Astrocyte (in vitro differentiated cells and primary cell): ENCODE results near the gene HSPA1A. TPM values are rescaled to one million over a fixed set of nuclear protein-coding genes. Genes with fewer than 3 reads are reported as not detected.

Experiments
- DNase-seq: peaks from one replicate; pipeline ENCODE4 v3.0.0-alpha.2; 2010; ENCODE audit warnings: low read depth
- FAIRE-seq: peaks from 2 replicates; lab custom pipeline; 2011; peaks lifted over from hg19 to GRCh38; lab: Jason Lieb, UNC
- H2AFZ ChIP-seq: 2 replicates; pipeline ENCODE4 v1.6.0; 2012; ENCODE audit warnings: low read depth, low read length, inconsistent platforms
- H3K27ac ChIP-seq: 2 replicates; pipeline ENCODE4 v1.5.1; 2011; ENCODE audit warnings: low read depth, low read length, inconsistent platforms
- H3K27me3 ChIP-seq: 2 replicates; pipeline ENCODE4 v1.6.0; 2011; ENCODE audit warnings: low read length, inconsistent platforms; ENCODE audit not compliant: insufficient read depth
- H3K36me3 ChIP-seq: 2 replicates; pipeline ENCODE4 v1.5.1; 2011; ENCODE audit warnings: low read length, inconsistent platforms; ENCODE audit not compliant: insufficient read depth
- H3K4me1 ChIP-seq: 2 replicates; pipeline ENCODE4 v1.5.1; 2011; ENCODE audit warnings: low read length, inconsistent platforms; ENCODE audit not compliant: insufficient read depth
- H3K4me2 ChIP-seq: 2 replicates; pipeline ENCODE4 v1.6.0; 2012; ENCODE audit warnings: low read length, inconsistent platforms
- H3K4me3 ChIP-seq: 2 replicates; pipeline ENCODE4 v1.5.1; 2011; ENCODE audit warnings: low read depth, mild to moderate bottlenecking, low read length, inconsistent platforms; ENCODE audit not compliant: insufficient read depth
- H3K79me2 ChIP-seq: 2 replicates; pipeline ENCODE4 v1.6.0; 2012; ENCODE audit warnings: mild to moderate bottlenecking, low read length, inconsistent platforms; ENCODE audit not compliant: insufficient read depth
- H3K9ac ChIP-seq: 2 replicates; pipeline ENCODE4 v1.6.0; 2012; ENCODE audit warnings: mild to moderate bottlenecking, low read length, inconsistent platforms
- H3K9me3 ChIP-seq: 2 replicates; pipeline ENCODE4 v1.5.1; 2012; ENCODE audit warnings: low read depth, mild to moderate bottlenecking, low read length, inconsistent platforms; ENCODE audit not compliant: insufficient read depth
- H4K20me1 ChIP-seq: 2 replicates; pipeline ENCODE4 v1.6.0; 2012; ENCODE audit warnings: low read length, inconsistent platforms; ENCODE audit not compliant: insufficient read depth
- H3K27ac Mint-ChIP-seq: one replicate; pipeline ENCODE4 v1.8.0; 2021; ENCODE audit warnings: mild to moderate bottlenecking, mixed read lengths; ENCODE audit not compliant: unreplicated experiment
- H3K27me3 Mint-ChIP-seq: one replicate; pipeline ENCODE4 v1.8.0; 2021; ENCODE audit warnings: low read depth, mixed read lengths; ENCODE audit not compliant: unreplicated experiment
- H3K36me3 Mint-ChIP-seq: one replicate; pipeline ENCODE4 v1.8.0; 2021; ENCODE audit warnings: low read depth, mixed read lengths; ENCODE audit not compliant: unreplicated experiment
- H3K4me1 Mint-ChIP-seq: one replicate; pipeline ENCODE4 v1.8.0; 2021; ENCODE audit warnings: low read depth, mixed read lengths; ENCODE audit not compliant: unreplicated experiment
- H3K4me3 Mint-ChIP-seq: one replicate; pipeline ENCODE4 v1.8.0; 2021; ENCODE audit warnings: mild to moderate bottlenecking, moderate library complexity, mixed read lengths; ENCODE audit not compliant: unreplicated experiment
- H3K9me3 Mint-ChIP-seq: one replicate; pipeline ENCODE4 v1.8.0; 2021; ENCODE audit warnings: mild to moderate bottlenecking, mixed read lengths; ENCODE audit not compliant: unreplicated experiment
- EZH2 ChIP-seq: IDR thresholded peaks from 2 replicates; pipeline ENCODE4 v1.6.1; 2012; ENCODE audit warnings: mild to moderate bottlenecking, low read length, inconsistent platforms; ENCODE audit not compliant: insufficient read depth
- total RNA-seq: library from RNA; stranded (reverse); gene quantifications from 2 replicates; pipeline ENCODE4 v1.2.1, GENCODE V29; 2021
- TF ChIP-seq, protein P1 (sequence below): IDR thresholded peaks from 2 replicates; pipeline ENCODE4 v1.5.1; 2011; ENCODE audit warnings: low read depth, mild to moderate bottlenecking, inconsistent platforms, low read length, moderate library complexity; ENCODE audit not compliant: insufficient read depth

HSPA1A gene
- total RNA-seq, 1 donor from 2014 or later, result 52.7 TPM

DNA sequence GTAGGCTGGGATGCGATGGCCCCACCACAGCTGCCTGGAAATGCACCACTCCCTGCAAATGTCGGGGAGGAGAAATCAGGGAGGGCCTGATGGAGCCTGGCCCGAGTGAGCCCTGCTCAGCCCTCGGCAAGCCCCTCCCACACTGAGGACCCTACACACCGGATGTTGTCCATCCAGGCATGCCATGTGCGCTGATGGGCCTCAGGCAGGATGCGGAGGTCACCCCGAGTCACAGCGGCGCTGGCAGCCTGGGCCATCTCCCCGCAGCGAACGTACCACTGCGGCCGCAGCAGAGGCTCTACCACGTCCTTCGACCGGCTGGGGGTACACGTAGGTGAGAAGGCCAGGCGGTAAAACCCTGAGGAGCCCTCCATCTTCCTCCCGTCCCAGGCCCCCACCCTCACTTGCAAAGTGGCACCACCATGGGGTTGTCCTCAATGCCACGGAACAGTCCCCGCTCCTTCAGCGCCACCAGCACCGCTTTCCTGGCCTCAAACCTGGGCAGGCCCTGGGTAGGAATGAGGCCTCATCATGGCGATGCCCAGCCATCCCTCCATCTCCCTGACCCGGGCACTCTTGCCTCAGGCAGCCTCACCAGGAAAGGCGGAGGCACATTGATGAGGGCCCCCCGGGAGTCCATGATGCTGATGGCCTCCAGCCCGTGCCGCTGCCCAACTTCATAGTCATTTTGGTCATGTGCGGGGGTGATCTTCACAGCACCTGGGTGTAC, 33.1 kb upstream of the HSPA1A start:
- Histone ChIP-seq H3K79me2 (no peaks in the 10 kb centered on the region), H3K36me3 (peaks cover 20% of the 10 kb centered on the region), H2AFZ (no peak overlapping the region), H3K27ac (no peak overlapping the region), H3K9ac (no peak overlapping the region), H3K27me3 (no peaks in the 10 kb centered on the region), H3K4me1 (peaks cover 5% of the 10 kb centered on the region), H3K4me2 (no peak overlapping the region), H3K4me3 (no peak overlapping the region), H4K20me1 (peaks cover 9% of the 10 kb centered on the region), H3K9me3 (no peaks in the 10 kb centered on the region)
- FAIRE-seq (no peak), DNase-seq (no peak)
- Mint-ChIP-seq H3K4me3 (no peak overlapping the region), H3K36me3 (peaks cover 29% of the 10 kb centered on the region), H3K9me3 (no peaks in the 10 kb centered on the region), H3K27me3 (no peaks in the 10 kb centered on the region), H3K4me1 (peaks cover 4% of the 10 kb centered on the region), H3K27ac (no peak overlapping the region)
- TF ChIP-seq, protein P1, sequence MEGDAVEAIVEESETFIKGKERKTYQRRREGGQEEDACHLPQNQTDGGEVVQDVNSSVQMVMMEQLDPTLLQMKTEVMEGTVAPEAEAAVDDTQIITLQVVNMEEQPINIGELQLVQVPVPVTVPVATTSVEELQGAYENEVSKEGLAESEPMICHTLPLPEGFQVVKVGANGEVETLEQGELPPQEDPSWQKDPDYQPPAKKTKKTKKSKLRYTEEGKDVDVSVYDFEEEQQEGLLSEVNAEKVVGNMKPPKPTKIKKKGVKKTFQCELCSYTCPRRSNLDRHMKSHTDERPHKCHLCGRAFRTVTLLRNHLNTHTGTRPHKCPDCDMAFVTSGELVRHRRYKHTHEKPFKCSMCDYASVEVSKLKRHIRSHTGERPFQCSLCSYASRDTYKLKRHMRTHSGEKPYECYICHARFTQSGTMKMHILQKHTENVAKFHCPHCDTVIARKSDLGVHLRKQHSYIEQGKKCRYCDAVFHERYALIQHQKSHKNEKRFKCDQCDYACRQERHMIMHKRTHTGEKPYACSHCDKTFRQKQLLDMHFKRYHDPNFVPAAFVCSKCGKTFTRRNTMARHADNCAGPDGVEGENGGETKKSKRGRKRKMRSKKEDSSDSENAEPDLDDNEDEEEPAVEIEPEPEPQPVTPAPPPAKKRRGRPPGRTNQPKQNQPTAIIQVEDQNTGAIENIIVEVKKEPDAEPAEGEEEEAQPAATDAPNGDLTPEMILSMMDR, result no peak
- TF ChIP-seq EZH2, result no peak

DNA sequence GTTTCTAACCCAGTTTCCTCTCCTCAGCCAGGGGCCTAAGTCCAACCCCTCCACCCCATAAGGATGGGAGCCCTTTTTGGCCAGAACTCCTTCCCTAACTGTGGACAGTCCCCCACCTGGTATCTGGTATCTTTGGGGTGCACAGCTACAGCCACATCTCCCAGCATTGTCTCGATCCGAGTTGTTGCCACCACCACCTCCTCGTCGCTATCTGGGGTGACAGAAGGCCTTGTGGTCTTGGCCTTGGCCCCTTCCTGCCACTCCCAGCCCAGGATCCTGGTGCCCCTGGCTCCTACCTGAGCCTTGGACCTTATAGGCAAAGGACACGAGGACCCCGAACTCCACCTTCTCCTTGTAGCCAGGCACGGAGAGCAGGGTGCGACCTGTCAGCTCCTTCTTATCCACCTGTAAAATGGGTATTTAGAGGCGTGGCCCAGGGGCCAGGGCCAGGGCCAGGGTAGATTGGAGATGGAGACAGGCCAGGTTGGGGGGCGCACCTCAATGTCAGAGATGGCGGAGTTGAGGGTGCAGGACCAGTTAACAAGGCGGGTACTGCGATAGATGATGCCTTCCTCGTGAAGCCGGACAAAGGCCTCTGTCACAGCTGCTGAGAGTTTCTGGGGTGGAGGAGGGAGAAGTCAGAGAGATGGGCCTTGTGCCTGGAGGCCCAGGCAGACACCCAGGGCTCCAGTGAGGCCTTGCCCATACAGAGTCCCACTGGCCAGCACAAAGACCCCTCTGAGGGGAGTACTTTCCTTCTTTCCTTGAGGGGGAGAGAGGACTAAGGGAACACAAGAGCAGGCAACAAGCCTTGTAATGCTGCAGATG, 31.0 kb upstream of the HSPA1A start:
- H3K4me3 Mint-ChIP-seq, result no peak overlapping the region
- no peak for FAIRE-seq

More for the DNA sequence above, 31.0 kb upstream of the HSPA1A start:
- Histone ChIP-seq H3K9ac (no peak overlapping the region), H3K79me2 (peaks cover 3% of the 10 kb centered on the region), H3K27me3 (no peaks in the 10 kb centered on the region), H3K9me3 (no peaks in the 10 kb centered on the region), H3K36me3 (peaks cover 24% of the 10 kb centered on the region), H2AFZ (no peak overlapping the region), H3K4me1 (no peaks in the 10 kb centered on the region), H3K4me2 (no peak overlapping the region), H3K4me3 (no peak overlapping the region), H3K27ac (no peak overlapping the region), H4K20me1 (peaks cover 5% of the 10 kb centered on the region)
- Mint-ChIP-seq H3K9me3 (no peaks in the 10 kb centered on the region), H3K27ac (no peak overlapping the region), H3K36me3 (peaks cover 23% of the 10 kb centered on the region), H3K4me1 (no peaks in the 10 kb centered on the region), H3K27me3 (no peaks in the 10 kb centered on the region)
- no peak for TF ChIP-seq EZH2
- TF ChIP-seq, protein P1, result no peak
- DNase-seq, result no peak
